Stimulated activated naive CD8-positive, alpha-beta T cell treated with anti-CD3 and anti-CD28 coated beads, Interleukin-15, amount 100 ng/mL, for 72 hours (primary cell): Measurements from ENCODE around the gene G0S2.

Experiments used
- ATAC-seq: fragments of 150-1000 bp; cut with Tn5 transposase; 2 replicates; pipeline ENCODE4 v1.10.0; 2021; ENCODE audit warnings: mild to moderate bottlenecking, moderate library complexity
- DNase-seq, 2 donors: peaks; one replicate each; pipeline ENCODE4 v3.0.0; 2021 to 2022
- H3K27ac Mint-ChIP-seq, 2 donors: one replicate each; pipeline ENCODE4 v1.8.0; 2022; ENCODE audit warnings: mild to moderate bottlenecking in 2 of 2, mixed read lengths in 2 of 2, moderate library complexity in 2 of 2
- H3K27me3 Mint-ChIP-seq: one replicate; pipeline ENCODE4 v1.8.0; 2022; ENCODE audit warnings: mixed read lengths
- H3K4me1 Mint-ChIP-seq: one replicate; pipeline ENCODE4 v1.8.0; 2022; ENCODE audit warnings: mild to moderate bottlenecking, mixed read lengths
- H3K4me3 Mint-ChIP-seq, 2 donors: one replicate each; pipeline ENCODE4 v1.8.0; 2022; ENCODE audit warnings: mild to moderate bottlenecking in 2 of 2, mixed read lengths in 2 of 2, moderate library complexity in 1 of 2
- H3K9me3 Mint-ChIP-seq, 2 donors: one replicate each; pipeline ENCODE4 v1.8.0; 2022; ENCODE audit warnings: mixed read lengths in 2 of 2

G0S2 gene

DNA sequence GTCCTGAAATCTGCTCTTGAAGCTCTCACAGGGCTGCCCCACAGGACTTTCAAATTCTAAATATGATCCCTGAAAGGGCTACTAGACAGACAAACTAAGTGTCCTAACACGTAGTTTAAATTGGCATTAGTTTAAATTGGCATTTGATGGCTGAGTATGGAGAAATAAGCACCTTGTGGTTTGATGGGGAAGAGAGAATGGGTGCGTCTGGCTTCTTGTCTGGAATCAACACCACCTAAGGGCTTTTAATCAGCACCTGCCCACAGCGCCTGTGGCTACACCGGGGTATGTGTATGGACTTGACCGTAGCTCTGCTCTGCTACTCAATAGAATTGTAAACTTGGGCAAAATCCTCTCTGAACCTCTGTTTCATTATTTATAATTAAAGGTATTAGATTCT is 17.3 kb upstream of the G0S2 start:
- Mint-ChIP-seq H3K4me3 (no peak overlapping the region), H3K27me3 (peaks cover 30% of the 10 kb centered on the region), H3K4me1 (peaks cover 36% of the 10 kb centered on the region), H3K27ac (no peak overlapping the region), H3K9me3 (no peaks in the 10 kb centered on the region)
- no peak for DNase-seq
- no peak for ATAC-seq

- H3K9me3 Mint-ChIP-seq: no peaks in the 10 kb centered on the region
- peaks cover 16% of the 10 kb centered on the region for H3K4me1 Mint-ChIP-seq
- ATAC-seq: peak; percentile 90
- peak overlapping the region in 1 of 2 donors; percentile 70 for H3K27ac Mint-ChIP-seq
- H3K4me3 Mint-ChIP-seq: peak overlapping the region in 1 of 2 donors; percentile 60
- DNase-seq: no peak
- peaks cover 24% of the 10 kb centered on the region for H3K27me3 Mint-ChIP-seq
Observed at GRCh38 chr1:209659909-209660308, 15.3 kb upstream of the G0S2 start.

DNA sequence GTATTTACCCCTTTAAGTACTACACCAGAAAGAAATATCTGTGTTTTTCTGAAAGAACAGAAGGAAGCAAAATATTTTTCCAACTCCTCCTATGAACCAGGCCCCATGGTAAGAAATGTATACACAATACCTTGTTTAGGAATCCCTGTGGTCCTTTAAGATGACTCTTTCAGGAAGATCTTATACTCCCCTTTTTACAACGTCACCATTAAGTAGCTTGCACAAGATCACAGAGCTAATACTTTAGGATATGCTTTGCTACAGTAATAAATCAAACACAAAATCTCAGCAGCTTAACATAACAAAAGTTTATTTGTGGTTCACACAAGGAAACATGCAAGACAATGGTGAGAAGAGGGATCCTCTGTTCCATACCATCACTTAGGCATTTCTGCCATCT is 14.1 kb upstream of the G0S2 start:
- no peak overlapping the region for H3K4me3 Mint-ChIP-seq
- H3K4me1 Mint-ChIP-seq: peaks cover 15% of the 10 kb centered on the region
- no peak overlapping the region for H3K27ac Mint-ChIP-seq
- DNase-seq: no peak
- no peaks in the 10 kb centered on the region for H3K9me3 Mint-ChIP-seq
- peaks cover 23% of the 10 kb centered on the region for H3K27me3 Mint-ChIP-seq
- no peak for ATAC-seq

GRCh38 chr1:209662879-209663327 is 12.3 kb upstream of the G0S2 start:
- peaks cover 15% of the 10 kb centered on the region for H3K4me1 Mint-ChIP-seq
- no peak for DNase-seq
- no peak overlapping the region for H3K4me3 Mint-ChIP-seq

DNA sequence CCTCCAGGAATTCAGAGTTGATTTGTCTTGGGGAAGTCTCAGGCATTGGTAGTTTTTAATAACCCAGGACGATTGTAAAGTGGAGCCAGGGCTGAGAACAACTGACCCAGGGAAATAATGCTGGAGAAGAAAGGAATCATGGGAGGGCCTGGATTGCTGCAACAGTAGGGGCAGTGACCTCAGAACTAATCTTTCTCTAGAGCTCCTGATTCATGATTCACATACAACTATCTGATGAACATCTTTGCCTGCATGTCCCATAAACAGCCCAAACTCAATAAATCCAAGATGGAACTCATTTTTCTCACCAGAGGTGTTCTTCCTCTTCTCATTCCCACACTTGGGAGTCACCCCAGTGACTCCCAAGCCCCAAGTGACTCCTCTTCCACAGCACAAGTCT is 8.1 kb upstream of the G0S2 start:
- Mint-ChIP-seq H3K27ac (no peak overlapping the region), H3K4me1 (peaks cover 16% of the 10 kb centered on the region), H3K27me3 (peaks cover 6% of the 10 kb centered on the region), H3K9me3 (peaks cover 5 to 6% of the 10 kb centered on the region in 2 donors), H3K4me3 (no peak overlapping the region)
- no peak for ATAC-seq
- no peak for DNase-seq

More at GRCh38 chr1:209662879-209663327, 12.3 kb upstream of the G0S2 start:
- H3K9me3 Mint-ChIP-seq: no peaks in the 10 kb centered on the region
- no peak overlapping the region for H3K27ac Mint-ChIP-seq
- H3K27me3 Mint-ChIP-seq: peaks cover 10% of the 10 kb centered on the region
- no peak for ATAC-seq

- Mint-ChIP-seq H3K4me3 (no peak overlapping the region), H3K27ac (no peak overlapping the region), H3K27me3 (peaks cover 6% of the 10 kb centered on the region), H3K4me1 (peaks cover 19% of the 10 kb centered on the region), H3K9me3 (peaks cover 5 to 6% of the 10 kb centered on the region in 2 donors)
- no peak for ATAC-seq
- DNase-seq: no peak
Observed at GRCh38 chr1:209667708-209668107, 7.5 kb upstream of the G0S2 start.

DNA sequence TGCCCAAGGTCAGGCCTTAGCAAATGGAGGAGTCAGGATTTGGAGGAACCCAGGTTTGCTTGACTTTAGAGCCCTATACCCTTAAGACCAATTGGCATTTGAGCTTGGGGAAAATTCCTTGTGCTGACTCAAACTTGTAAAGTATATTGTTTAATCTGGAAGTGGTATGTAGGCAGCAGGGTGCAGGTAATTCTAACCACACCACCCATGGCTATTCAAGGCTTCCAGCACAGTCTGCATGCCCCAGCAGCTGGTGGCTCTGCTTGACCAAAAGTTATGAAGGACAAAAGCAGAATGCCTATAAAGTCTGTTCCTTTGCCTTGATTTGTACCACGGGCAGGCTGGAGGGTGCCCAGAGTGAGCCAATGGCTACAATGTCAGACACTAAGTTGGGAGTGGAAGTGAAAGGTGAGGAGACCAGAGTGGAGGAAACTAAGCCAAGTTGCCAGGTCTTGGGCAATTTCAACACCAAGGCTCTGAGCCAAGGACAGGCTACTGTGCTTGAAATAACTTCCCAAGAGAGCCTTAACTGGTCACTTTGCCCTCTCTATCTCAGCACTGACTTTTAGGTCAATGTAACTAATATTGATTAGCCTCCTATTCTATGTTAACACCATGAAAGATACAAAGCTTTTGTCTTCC is 4.7 kb upstream of the G0S2 start:
- no peak overlapping the region for H3K27ac Mint-ChIP-seq
- peaks cover 29% of the 10 kb centered on the region for H3K27me3 Mint-ChIP-seq

GRCh38 chr1:209672705-209673630 is 2.2 kb upstream of the G0S2 start:
- Mint-ChIP-seq H3K9me3 (peaks cover 5 to 6% of the 10 kb centered on the region in 2 donors), H3K27ac (peak overlapping the region; percentile 85 to 90), H3K27me3 (peaks cover 53% of the 10 kb centered on the region), H3K4me3 (peak overlapping the region; percentile 79 to 92), H3K4me1 (peaks cover 60% of the 10 kb centered on the region)
- peak; percentile 47 to 75 for DNase-seq
- ATAC-seq: peak; percentile 86

More for the DNA sequence above, 4.7 kb upstream of the G0S2 start:
- H3K9me3 Mint-ChIP-seq: peaks cover 5 to 6% of the 10 kb centered on the region in 2 donors
- no peak overlapping the region for H3K4me3 Mint-ChIP-seq
- no peak for DNase-seq
- ATAC-seq: no peak
- H3K4me1 Mint-ChIP-seq: peaks cover 48% of the 10 kb centered on the region

- peaks cover 60% of the 10 kb centered on the region for H3K4me1 Mint-ChIP-seq
- peaks cover 62% of the 10 kb centered on the region for H3K27me3 Mint-ChIP-seq
- H3K4me3 Mint-ChIP-seq: peak overlapping the region; percentile 87 to 92
- peak overlapping the region; percentile 91 to 96 for H3K27ac Mint-ChIP-seq
- no peak for ATAC-seq
- peaks cover 5 to 6% of the 10 kb centered on the region in 2 donors for H3K9me3 Mint-ChIP-seq
- DNase-seq: peak in 1 of 2 donors; percentile 31
Observed at GRCh38 chr1:209673631-209674417, 1.4 kb upstream of the G0S2 start.

DNA sequence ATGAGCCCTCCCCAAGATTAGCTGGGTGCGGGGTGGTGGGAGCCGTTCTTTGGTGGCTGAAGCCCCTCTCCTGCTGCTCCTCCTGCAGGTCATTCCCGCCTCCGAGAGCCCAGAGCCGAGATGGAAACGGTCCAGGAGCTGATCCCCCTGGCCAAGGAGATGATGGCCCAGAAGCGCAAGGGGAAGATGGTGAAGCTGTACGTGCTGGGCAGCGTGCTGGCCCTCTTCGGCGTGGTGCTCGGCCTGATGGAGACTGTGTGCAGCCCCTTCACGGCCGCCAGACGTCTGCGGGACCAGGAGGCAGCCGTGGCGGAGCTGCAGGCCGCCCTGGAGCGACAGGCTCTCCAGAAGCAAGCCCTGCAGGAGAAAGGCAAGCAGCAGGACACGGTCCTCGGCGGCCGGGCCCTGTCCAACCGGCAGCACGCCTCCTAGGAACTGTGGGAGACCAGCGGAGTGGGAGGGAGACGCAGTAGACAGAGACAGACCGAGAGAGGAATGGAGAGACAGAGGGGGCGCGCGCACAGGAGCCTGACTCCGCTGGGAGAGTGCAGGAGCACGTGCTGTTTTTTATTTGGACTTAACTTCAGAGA is 448 bp downstream of the G0S2 start:
- DNase-seq: peak; percentile 22 to 34
- H3K4me1 Mint-ChIP-seq: peaks cover 56% of the 10 kb centered on the region
- H3K27ac Mint-ChIP-seq: peak overlapping the region; percentile 91 to 96

GRCh38 chr1:209678981-209679539 is 3.8 kb downstream of the G0S2 start:
- ATAC-seq: peak; percentile 35

More for the DNA sequence above, 448 bp downstream of the G0S2 start:
- peak; percentile 37 for ATAC-seq
- H3K4me3 Mint-ChIP-seq: peak overlapping the region; percentile 87 to 92
- H3K9me3 Mint-ChIP-seq: peaks cover 5 to 6% of the 10 kb centered on the region in 2 donors
- peaks cover 80% of the 10 kb centered on the region for H3K27me3 Mint-ChIP-seq

GRCh38 chr1:209685821-209686220 is 10.6 kb downstream of the G0S2 start:
- ATAC-seq: peak; percentile 78
- H3K27ac Mint-ChIP-seq: no peak overlapping the region
- no peaks in the 10 kb centered on the region for H3K27me3 Mint-ChIP-seq
- H3K9me3 Mint-ChIP-seq: no peaks in the 10 kb centered on the region
- H3K4me1 Mint-ChIP-seq: peaks cover 21% of the 10 kb centered on the region
- peak in 1 of 2 donors; percentile 36 for DNase-seq
- peak overlapping the region; percentile 62 to 70 for H3K4me3 Mint-ChIP-seq

More at GRCh38 chr1:209678981-209679539, 3.8 kb downstream of the G0S2 start:
- no peaks in the 10 kb centered on the region for H3K9me3 Mint-ChIP-seq
- peaks cover 27% of the 10 kb centered on the region for H3K4me1 Mint-ChIP-seq
- no peak overlapping the region for H3K4me3 Mint-ChIP-seq
- peaks cover 66% of the 10 kb centered on the region for H3K27me3 Mint-ChIP-seq
- no peak for DNase-seq
- H3K27ac Mint-ChIP-seq: no peak overlapping the region

DNA sequence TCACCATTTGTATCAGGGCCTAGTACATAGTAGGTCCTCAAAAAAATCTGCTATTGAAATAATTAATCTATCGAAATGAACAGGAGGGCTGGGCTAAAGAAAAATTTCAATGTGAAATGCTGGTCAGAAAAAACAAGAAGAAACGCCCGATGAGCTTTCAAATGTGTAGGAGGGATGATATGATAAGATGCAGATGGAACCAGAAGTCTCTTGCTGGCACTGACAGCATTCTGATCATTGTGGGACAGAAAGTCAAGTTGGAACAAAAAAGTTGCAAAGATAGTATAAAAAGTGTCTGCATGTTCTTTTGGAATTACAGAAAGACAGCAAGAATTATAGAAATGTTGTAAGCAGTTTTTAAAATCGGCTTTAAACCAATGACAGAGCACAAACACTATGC is 11.1 kb downstream of the G0S2 start:
- Mint-ChIP-seq H3K4me1 (peaks cover 21% of the 10 kb centered on the region), H3K9me3 (no peaks in the 10 kb centered on the region), H3K27me3 (no peaks in the 10 kb centered on the region), H3K27ac (peak overlapping the region in 1 of 2 donors; percentile 18), H3K4me3 (peak overlapping the region; percentile 62 to 70)
- DNase-seq (no peak), ATAC-seq (no peak)

GRCh38 chr1:209688746-209689234 is 13.6 kb downstream of the G0S2 start:
- no peak for ATAC-seq
- H3K9me3 Mint-ChIP-seq: no peaks in the 10 kb centered on the region
- H3K4me3 Mint-ChIP-seq: no peak overlapping the region
- H3K27me3 Mint-ChIP-seq: no peaks in the 10 kb centered on the region
- no peak for DNase-seq
- H3K27ac Mint-ChIP-seq: no peak overlapping the region
- peaks cover 38% of the 10 kb centered on the region for H3K4me1 Mint-ChIP-seq
